GM12872 (cell line): ENCODE results near the gene KCTD5.

Experiments
- CTCF ChIP-seq: IDR thresholded peaks from 3 replicates; pipeline ENCODE4 v1.5.1; 2011; ENCODE audit warnings: low read depth, mild to moderate bottlenecking, low read length, moderate library complexity; ENCODE audit not compliant: insufficient read depth

Gene KCTD5

GRCh38 chr16:2749936-2750335 lies 67.6 kb downstream of the KCTD5 start:
- TF ChIP-seq CTCF, result no peak

GRCh38 chr16:2751577-2752034 lies 69.3 kb downstream of the KCTD5 start:
- TF ChIP-seq CTCF, result no peak

GRCh38 chr16:2752035-2752849 lies 69.9 kb downstream of the KCTD5 start, which contains the start of gene SRRM2:
SRRM2 (plus strand) TSS chr16:2752638; CDS start chr16:2756365, 3,727 bp downstream.
- TF ChIP-seq CTCF, result no peak

GRCh38 chr16:2752850-2753732 lies 70.8 kb downstream of the KCTD5 start:
- TF ChIP-seq CTCF, result no peak

GRCh38 chr16:2753733-2754020 lies 71.4 kb downstream of the KCTD5 start:
- no peak for TF ChIP-seq CTCF

- TF ChIP-seq CTCF, result no peak
Measured at GRCh38 chr16:2755158-2755557, 72.8 kb downstream of the KCTD5 start.

- no peak for TF ChIP-seq CTCF
Measured at GRCh38 chr16:2756288-2757015, 74.1 kb downstream of the KCTD5 start.
